Uterus (tissue), 2 donors: ENCODE data around the gene ETV2.

Experiments used
- CTCF ChIP-seq, 4 experiments: fragments of 200-600 bp in 2 of 4; fragments of 450-650 bp in 2 of 4; sonication (generic) in 2 of 4; IDR thresholded peaks; one replicate each; pipeline ENCODE4 v1.5.1; 2016 to 2019; ENCODE audit warnings: antibody characterized with exemption in 4 of 4, mild to moderate bottlenecking in 2 of 4, moderate library complexity in 1 of 4
- POLR2A ChIP-seq, 2 donors: fragments of 450-650 bp; IDR thresholded peaks; one replicate each; pipeline ENCODE4 v1.6.1; 2016; ENCODE audit warnings: antibody characterized with exemption in 2 of 2, mild to moderate bottlenecking in 1 of 2, moderate library complexity in 1 of 2

GRCh38 chr19:35621708-35622107 lies 19.8 kb upstream of the ETV2 start:
- TF ChIP-seq CTCF (IDR thresholded peaks at IDR 0.05) = no peak
- no peak for TF ChIP-seq POLR2A (IDR thresholded peaks at IDR 0.05)
